Spleen (tissue), 7 donors: ENCODE measurements around the gene EBLN1.

Source experiments
- POLR2AphosphoS5 ChIP-seq, 3 donors: sonication (generic); formaldehyde crosslinking; IDR thresholded peaks; one replicate each; pipeline ENCODE4 v1.5.1; 2017; ENCODE audit warnings: antibody characterized with exemption in 3 of 3
- TF ChIP-seq, protein P1 (sequence below), 11 experiments: fragments of 200-600 bp in 7 of 11; fragments of 450-650 bp in 4 of 11; sonication (generic) in 4 of 11; IDR thresholded peaks in 8 of 11; conservative IDR thresholded peaks in 3 of 11; 1 replicate in 7 of 11; 2 replicates in 4 of 11; pipeline versions ENCODE4 v1.4.0 to v1.8.0; 2016 to 2021; ENCODE audit warnings: antibody characterized with exemption in 11 of 11, inconsistent platforms in 4 of 11, mild to moderate bottlenecking in 1 of 11
- donor health status: DM: no; HTN: no; CAD: no; lungs with moderate emphysema.
- donor health status: DM: no; HTN: no; CAD: no.
- donor health status: DM: no; HTN: no; CAD: no.

DNA sequence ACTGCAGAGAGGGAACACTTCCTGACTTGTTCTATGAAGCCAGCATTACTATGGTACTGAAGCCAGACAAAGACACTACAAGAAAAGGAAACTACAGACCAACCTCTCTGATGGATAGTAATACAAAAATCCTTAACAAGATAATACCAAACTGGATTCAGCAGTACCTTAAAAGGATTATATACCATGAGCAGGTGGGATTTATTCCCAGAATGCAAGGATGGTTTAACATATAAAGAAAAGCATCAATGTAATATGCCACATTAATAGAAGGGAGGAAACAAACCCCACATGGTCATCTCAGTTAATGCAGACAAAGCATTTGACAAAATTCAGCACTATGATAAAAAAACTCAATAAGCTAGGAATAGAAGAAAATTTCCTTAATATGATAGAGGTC is 47.2 kb downstream of the EBLN1 start:
- TF ChIP-seq, protein P1, sequence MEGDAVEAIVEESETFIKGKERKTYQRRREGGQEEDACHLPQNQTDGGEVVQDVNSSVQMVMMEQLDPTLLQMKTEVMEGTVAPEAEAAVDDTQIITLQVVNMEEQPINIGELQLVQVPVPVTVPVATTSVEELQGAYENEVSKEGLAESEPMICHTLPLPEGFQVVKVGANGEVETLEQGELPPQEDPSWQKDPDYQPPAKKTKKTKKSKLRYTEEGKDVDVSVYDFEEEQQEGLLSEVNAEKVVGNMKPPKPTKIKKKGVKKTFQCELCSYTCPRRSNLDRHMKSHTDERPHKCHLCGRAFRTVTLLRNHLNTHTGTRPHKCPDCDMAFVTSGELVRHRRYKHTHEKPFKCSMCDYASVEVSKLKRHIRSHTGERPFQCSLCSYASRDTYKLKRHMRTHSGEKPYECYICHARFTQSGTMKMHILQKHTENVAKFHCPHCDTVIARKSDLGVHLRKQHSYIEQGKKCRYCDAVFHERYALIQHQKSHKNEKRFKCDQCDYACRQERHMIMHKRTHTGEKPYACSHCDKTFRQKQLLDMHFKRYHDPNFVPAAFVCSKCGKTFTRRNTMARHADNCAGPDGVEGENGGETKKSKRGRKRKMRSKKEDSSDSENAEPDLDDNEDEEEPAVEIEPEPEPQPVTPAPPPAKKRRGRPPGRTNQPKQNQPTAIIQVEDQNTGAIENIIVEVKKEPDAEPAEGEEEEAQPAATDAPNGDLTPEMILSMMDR (IDR thresholded peaks at IDR 0.05 in 8 of 11, conservative IDR thresholded peaks at IDR 0.05 in 3 of 11), result no peak
- TF ChIP-seq POLR2AphosphoS5 (IDR thresholded peaks at IDR 0.05), result no peak
